Glomerular visceral epithelial cell (primary cell): ENCODE data around the gene REL.
"Not testable (repeated sequence)": the region's sequence is repeated elsewhere in the genome, so short reads cannot be mapped to it uniquely, and the experiment has no call there.

ENCODE experiments used
- DNase-seq: peaks from one replicate; pipeline ENCODE4 v3.0.0-alpha.2; 2016; ENCODE audit errors: extremely low spot score

Gene REL

DNA sequence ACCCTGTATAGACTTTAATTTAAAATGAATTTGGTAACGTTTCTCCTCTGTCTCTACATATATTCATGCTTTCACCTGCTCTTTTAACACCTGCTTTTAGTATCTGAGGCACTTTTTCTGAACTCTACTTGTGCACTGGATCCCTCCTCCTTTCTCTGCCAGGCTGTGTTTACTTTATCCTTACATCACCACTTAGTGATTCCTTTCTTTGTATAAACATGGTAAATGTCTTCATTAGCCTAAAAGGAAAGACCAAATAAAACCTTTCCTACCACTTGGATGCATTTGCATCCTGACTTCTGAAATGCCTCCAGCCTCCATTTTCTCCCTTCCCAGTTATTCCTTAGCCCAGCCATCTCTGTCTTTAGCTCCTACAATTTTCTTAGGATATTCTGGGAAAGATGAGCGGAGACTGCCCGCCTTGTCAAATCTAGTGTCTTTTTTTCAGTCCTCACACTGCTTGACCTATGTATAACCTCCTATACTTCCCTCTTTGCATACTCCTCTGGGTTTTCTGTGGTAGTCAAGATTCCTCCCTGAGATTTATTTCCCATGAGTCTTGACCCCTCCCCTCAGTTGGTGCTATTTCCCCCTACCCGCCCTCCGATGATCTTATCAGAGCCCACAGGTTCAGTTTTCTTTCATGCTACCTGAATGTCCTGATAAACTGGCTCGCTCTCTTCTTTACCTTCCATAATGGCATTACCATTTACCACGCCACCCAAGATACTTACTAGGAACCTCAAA is 44.8 kb downstream of the REL start:
- no peak for DNase-seq

DNA sequence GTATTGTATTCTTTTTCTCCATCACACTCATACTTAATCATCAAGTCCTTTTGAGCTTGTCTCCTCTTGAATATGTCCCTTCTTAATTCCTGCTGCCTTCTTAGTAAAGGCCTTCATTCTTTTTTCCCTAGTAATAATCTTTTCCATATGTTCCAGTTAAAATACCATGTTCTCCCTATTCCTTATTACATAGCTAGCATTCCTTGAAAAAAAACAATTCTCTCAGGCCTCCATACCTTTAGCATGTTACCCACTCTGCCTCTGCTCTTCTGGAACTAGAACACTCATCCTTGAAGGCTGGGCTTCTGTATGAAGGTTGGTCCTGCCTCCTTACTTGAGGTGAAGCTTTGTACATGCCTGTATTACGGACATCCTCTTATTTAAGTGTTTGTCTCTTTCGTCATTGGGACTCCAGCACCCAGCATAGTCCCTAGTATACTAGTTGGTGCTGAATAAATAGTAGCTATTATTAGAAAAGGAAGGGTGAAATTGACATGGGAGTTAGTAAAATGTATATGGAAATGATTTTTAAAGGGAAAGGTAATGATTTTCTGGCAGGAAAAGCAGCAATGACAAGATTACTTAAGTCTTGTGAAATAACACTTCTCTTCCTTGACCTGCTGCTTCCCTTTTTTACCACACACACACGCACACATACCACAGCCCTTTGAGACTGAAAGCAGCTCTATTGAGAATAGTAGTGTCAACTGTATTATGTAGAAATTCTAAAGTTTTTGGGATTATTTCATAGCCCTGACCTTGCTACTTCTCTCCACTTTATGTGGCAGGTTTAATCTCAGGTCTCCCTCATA is 45.6 kb downstream of the REL start:
- DNase-seq = no peak

DNA sequence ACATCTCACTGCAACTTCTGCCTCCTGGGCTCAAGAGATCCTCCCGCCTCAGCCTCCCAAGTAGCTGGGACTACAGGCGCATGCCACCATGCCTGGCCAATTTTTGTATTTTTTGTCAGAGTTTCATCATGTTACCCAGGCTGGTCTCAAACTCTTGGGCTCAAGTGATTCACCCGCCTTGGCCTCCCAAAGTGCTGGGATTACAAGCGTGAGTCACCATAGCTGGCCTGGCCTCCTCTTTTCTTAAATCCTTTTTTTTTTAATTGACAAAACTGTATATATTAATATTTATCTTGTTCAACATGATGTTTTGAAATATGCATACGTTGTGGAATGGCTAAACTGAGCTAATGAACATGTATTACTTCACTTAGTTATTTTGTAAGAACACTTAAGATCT is 50.7 kb downstream of the REL start:
- DNase-seq = not testable (repeated sequence)

DNA sequence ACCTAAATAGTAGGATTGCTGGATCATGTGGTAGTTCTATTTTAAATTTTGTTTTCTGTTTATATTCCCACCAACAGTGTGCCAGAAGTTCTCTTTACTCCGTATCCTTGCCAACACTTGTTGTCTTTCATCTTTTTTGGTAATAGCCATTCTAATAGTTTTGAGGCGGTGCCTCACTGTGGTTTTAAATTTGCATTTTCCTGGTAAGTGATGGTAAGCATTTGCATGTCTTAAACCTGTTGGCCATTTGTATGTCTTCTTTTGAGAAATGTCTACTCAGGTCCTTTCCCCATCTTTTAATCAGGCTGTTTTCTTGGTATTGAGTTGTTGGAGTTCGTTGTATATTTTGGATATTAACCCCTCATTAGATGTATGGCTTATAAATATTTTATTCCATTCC is 51.6 kb downstream of the REL start:
- DNase-seq = no peak

DNA sequence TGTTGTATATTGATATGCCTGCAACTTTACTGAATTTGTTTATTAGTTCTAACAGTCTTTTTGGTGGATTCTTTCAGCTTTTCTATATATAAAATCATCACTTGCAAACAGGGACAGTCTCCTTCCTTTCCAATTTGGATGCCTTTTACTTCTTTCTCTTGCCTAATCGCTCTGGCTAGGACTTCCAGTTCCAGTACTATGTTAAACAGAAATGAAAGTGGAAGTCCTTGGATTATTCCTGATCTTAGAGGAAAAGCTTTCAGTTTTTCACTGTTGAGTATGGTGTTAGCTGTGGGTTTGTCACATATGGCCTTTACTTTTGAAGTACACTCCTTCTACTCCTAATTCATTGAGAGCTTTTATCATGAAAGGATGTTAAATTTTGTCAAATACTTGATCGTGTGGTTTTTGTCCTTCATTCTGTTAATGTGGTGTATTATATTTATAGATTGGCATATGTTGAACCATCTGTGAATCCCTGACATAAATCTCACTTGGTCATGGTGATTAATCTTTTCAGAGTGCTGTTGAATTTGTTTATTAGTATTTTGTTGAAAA is 52.9 kb downstream of the REL start:
- no peak for DNase-seq

DNA sequence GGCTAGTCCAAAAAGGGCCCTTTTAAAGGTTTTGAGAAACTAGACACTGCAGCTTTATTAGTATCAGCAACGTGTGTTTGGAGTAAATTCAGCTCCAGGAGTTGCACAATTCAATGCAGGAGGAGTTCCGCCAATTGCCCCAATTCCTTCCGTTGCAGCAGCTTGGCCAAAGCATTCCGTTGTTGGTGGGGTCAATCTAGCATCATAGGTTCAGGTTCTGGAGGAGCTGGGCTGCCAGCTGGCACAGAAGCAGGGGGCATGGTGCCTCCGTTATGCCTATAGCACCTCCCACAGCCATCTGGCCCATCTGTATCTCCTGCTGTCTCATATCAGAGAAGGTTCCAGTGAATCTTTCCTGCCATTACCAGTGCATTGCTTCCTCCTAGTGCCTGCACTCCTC is 55.4 kb downstream of the REL start:
- no peak for DNase-seq

DNA sequence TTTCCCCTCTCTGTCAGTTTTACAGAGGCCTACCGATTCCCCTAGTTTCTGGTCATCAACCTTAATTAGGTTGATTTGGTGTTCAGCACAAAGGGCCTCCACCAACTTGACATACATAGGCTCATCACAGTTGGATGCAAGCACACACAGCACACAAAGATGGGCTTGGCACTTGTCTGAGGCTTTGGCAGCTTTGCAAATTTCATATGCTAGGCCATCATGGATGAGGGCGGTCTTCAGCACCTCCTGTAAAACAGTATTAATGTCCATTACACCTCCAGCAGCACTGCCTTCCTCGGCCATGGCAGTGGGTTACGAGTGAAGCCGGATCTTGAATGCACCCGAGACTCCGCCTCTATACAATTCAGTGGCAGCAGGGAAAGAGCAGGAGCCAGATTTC is 56.9 kb downstream of the REL start:
- no peak for DNase-seq

DNA sequence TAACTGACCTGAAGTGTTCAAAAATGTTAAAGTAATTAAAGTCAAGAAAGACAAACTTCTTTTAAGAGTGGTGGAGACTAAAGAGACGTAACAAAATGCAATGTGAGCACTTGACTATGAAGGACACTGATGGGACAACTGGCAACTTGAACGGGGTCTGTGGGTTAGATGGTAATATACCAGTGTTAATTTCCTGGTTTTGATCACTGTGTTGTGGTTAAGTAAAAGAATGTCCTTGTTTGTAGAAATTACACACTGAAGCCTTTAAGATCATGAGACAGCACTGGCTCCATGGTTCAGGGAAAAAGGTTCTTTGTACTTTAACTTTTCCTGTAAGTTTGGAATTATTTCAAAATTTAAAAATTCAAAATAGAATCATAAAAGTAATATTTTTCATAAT is 58.2 kb downstream of the REL start:
- DNase-seq = no peak

DNA sequence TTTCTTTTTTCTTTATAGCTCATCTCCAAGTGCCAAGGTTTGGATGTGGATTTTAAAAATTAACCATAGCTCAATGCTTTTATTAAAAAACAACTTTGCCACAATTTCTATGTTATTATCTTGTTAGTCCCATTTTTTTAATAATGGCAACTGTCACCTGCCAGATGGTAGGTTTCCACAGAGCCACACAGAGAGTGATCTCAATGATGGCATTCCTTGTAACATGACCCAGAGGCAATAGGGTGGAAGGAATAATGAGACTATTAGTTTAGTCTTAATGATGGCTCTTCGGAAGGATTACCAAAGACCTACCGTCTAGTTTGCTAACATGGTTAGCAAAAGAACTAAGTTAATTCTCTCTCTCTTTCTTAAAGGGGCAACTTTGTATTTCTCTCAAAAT is 64.0 kb downstream of the REL start:
- DNase-seq = no peak

DNA sequence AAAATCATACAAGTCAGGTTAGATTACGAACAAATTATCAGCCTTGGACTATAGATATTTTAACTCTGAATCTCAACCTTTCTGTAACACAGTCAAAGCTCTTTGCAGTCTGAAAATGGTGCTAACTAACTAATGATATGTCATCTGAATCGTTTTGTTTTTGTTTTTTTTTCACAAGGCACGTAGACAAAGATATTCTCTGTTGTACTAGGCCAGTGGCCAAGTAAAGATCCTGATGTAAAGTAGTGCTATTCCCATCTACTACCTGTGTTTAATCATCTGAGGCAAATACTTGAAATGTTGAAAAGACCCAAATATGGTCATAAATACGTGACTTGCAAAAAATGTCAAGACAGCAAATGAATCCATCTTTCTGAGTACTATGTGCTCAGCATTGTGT is 65.7 kb downstream of the REL start:
- DNase-seq = no peak

DNA sequence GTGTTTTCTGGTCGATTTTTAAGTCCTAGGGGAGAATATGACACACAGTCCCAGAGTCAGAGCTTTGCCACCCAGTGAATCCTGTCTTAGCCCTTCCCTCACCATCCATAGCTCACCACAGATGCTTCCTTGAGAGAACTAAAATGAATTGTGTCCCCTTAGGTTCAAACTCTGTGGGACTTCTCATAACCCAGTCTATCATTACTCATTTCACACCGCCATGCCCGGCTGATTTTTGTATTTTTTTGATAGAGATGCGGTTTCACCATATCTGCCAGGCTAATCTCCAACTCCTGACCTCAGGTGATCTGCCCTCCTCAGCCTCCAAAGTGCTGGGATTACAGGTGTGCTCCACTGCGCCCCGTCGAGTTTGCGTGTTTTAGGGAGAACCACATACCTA is 66.8 kb downstream of the REL start:
- DNase-seq = no peak

DNA sequence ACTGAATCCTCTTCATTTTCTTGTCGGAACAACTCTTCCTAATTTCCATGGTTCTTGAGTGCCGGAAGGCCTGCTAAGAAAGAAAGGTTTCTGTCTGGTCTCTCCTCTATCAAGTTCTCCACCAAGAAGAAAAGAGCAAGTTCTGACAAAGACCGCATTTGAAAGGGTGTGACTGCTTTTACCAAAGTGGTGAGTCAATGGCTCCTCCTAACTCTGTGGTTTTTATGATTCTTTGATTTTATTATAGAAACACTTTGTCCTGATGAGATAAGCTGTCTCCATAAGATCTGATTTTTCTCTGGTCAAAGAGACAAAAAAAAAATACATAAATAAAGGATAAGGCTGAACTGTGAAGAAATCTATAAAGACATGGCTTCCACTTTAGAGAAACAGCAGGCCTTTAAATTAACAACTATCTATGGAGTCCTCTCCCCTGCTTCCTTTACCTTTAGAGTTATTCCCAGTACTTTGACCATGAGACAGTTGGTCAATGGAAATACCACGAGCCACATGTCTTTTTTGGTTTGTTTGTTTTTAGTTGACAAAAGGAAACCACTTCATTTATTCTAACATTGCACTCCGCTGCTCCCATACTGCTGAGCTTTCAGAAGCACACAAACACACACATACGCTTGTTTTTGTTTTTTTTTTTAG is 67.7 kb downstream of the REL start:
- peak; percentile 12 for DNase-seq

DNA sequence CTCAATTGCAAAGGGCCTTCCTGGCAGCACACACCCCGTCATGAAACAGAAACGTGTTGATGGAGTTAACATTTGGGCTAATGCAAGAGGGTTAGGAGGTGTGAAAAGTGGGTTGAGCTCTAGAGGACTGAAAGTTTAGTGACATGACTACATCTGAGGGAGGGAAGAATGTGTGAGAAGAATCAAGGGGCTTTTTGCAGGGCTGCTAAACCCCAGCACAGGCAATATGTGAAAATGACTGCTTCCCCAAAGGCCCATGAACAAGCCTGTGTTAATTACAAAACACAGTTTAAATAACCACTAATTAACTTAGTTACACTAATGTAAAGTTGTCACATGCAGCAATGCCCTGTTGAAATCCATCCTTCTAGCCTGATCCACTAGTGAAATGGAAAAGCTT is 72.8 kb downstream of the REL start:
- no peak for DNase-seq

DNA sequence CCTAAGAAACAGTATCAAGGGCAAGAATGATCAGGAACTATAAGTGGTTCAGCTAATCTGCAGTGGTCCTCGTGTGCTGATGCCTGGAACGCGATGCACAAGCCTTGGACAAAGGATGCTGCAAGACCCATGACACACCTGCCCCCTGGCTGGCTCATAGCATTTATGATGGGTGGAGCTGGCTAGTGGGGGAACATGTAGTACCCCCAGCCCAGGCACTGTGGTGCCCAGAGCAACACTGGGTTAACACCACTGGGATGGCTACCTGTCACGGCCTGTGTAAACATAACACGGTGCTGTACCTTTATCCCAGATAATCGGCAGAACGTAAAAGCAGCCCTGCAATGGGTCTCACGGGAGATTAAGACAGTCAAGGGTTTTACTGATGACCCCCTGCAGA is 75.8 kb downstream of the REL start:
- DNase-seq = no peak

DNA sequence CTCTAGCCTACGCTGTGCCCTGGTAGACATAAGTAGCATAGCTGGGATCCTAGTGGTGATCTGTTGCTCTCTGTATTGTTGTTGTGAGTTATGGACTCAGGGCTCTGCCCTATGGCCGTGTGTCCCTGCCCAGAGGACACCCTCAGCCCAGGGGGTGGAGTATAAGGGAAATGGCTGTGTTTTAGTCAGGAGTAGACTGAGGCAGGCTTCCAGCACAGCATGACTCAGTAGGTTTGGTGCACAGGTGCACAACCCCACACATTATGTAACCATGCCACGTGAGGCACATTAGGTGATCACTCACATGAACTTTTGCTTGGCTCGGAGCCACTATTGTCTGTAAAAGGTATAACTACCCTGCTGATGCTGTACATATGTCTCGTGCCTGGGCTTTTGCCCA is 76.3 kb downstream of the REL start:
- no peak for DNase-seq

DNA sequence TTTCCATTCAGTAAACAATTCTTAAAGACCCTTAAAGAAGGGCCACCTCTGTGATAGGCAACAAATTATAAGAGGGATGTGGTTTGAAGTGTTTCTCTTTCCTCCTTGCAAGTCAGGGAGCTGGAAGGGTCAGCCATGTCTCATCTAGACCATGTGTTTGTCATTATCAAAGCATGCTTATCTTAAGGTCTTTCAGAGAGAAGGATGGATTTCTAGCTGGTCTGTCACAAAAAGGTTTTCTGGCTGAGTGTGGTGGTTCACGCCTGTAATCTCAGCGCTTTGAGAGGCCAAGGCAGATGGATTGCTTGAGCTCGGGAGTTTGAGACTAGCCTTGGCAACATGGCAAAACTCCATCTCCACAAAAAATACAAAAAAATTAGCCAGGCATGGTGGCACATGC is 77.0 kb downstream of the REL start:
- DNase-seq = no peak

DNA sequence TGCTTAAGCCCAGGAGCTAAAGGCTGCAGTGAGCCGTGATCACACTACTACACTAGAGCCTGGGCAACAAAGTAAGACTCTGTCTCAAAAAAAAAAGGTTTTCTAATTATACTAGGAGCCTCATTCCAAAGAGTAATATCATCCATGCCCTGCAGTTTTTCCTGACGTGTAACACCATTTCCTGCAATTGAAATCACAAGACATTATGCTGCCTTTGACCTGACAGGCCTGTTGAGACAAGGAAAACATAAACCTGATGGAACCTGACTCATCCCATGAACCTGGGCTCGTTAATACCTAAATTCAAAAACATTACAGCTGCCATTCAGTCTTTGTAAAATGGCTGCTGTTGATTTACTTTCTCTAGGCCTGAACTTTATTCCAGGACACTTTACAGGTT is 77.4 kb downstream of the REL start:
- DNase-seq = no peak

DNA sequence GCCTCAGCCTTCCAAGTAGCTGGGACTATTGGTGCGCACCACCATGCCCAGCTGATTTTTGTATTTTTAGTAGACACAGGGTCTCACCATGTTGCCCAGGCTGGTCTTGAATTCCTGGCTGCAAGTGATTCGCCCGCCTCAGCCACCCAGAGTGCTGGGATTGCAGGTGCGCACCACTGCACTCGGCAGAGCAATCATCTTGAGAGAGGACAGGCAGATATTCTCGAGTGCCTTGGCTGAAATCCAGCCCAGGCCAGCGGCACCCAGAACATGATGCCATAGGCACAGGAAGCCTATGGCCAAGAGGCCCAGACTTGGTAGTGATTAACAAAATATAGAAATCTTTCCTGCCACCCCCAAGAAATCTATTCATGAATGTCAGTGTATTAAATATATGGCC is 78.1 kb downstream of the REL start:
- no peak for DNase-seq

DNA sequence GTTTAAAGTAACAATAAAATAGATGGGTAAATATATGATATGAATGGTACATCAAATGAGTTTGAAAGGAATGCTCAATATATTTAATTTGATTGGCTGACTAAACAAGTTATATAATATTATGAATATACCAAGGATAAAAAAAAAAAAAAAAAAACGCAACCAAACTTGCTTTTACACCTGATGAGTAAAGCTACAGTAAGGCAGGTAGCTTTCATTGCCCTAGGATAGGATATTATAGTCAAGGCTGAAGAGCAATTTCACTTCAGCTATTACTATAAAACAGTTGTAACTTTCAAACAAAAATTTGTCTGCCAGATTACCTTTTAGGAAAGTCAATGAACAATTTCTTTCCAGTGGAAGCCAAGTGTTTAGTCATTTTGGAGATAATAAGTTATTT is 79.3 kb downstream of the REL start:
- no peak for DNase-seq

DNA sequence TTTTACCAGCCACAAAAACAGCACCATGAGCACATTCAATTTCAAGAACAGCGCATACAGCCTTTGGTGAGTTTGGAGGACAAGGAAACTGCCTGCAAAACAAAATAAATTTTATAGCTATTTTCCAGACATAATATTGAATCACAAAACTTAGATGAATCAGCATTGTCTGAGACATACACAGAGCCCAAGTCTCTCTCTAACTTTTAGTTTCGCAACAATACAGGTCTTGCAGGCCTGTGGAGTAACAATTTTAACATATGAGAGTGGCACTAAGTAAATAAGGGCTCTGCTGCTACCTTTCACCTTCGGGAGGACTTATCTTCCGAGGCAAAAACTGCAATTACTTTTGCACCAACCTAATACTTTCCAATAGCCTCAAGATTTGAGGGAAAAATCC is 80.1 kb downstream of the REL start:
- DNase-seq = no peak

DNA sequence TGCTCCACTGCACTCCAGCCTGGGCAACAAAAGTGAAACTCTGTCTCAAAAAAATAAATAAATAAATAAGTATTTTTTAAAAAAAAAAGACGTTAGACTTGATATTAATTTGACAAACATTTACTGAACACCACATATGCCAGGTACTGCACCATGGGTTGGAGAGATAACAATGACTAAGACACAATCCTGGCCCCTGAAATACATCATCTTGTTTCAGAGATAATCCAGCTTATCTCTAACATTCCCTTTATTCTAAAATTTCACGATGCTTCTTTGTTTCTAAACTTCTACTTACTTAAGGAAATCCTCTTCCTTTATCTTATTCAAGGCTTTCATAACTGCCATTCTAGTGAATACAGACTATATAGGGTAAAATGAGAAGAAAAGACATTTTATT is 81.2 kb downstream of the REL start:
- DNase-seq = no peak

DNA sequence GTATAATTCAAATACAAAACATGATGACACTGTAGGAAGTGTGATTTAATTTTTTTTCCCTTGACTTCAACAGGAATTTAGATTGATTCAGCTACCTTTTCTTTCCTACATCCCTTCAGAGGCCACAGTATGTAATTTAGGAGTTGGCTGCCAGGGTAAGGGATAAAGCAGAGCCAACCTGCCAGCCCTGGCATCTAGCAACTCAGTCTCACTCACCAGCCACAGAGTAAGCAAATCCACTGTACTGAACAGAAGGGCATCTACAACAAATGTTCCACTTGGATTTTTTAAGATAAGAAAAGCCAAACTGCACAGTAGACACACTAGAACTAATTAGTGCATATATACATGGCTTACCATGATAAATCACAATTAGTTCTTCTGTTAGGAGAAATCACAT is 81.8 kb downstream of the REL start:
- no peak for DNase-seq
